Fibroblast of pulmonary artery (primary cell): ENCODE data around the gene MSL1.
A peak's percentile ranks its signal among the peaks of the same experiment; 100 is the strongest.

Source experiments
- DNase-seq: peaks from one replicate; pipeline ENCODE4 v3.0.0-alpha.2; 2010; ENCODE audit warnings: low read depth
- H3K4me3 ChIP-seq: replicated peaks from 2 replicates; pipeline ENCODE4 v1.5.1; 2011; ENCODE audit warnings: low read depth, mild to moderate bottlenecking, control low read depth, low read length, moderate library complexity
- TF ChIP-seq, protein P1 (sequence below): IDR thresholded peaks from 2 replicates; pipeline ENCODE4 v1.5.1; 2011; ENCODE audit warnings: mild to moderate bottlenecking, control low read depth, low read length, inconsistent platforms; ENCODE audit errors: missing control alignments

The MSL1 gene

DNA sequence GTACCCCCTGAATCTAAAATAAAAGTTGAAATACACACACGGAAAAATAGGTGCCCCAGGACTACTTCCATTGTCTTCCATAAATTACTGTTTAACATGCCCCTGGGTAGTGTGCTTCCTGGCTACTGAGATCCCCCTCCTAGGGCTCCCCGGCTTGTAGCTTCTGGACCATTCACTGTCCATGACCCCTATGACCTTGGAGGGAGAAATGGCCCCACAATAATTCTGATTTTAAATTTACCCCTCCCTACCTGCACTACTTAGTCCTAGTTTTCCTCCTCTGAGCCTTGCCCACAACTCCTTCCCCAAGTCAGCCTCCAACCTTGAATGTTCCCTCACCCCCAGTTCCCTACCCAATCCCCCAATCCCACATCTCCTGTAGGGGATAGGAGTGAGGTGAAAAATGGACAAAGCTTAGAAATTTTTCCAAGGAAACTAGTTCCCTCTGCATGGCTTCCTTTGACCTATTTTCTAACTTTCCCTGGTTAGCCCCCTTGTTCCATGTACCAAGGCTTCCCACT, 9.5 kb upstream of the MSL1 start:
- no peak overlapping the region for H3K4me3 ChIP-seq
- TF ChIP-seq, protein P1, sequence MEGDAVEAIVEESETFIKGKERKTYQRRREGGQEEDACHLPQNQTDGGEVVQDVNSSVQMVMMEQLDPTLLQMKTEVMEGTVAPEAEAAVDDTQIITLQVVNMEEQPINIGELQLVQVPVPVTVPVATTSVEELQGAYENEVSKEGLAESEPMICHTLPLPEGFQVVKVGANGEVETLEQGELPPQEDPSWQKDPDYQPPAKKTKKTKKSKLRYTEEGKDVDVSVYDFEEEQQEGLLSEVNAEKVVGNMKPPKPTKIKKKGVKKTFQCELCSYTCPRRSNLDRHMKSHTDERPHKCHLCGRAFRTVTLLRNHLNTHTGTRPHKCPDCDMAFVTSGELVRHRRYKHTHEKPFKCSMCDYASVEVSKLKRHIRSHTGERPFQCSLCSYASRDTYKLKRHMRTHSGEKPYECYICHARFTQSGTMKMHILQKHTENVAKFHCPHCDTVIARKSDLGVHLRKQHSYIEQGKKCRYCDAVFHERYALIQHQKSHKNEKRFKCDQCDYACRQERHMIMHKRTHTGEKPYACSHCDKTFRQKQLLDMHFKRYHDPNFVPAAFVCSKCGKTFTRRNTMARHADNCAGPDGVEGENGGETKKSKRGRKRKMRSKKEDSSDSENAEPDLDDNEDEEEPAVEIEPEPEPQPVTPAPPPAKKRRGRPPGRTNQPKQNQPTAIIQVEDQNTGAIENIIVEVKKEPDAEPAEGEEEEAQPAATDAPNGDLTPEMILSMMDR = no peak
- DNase-seq = no peak

DNA sequence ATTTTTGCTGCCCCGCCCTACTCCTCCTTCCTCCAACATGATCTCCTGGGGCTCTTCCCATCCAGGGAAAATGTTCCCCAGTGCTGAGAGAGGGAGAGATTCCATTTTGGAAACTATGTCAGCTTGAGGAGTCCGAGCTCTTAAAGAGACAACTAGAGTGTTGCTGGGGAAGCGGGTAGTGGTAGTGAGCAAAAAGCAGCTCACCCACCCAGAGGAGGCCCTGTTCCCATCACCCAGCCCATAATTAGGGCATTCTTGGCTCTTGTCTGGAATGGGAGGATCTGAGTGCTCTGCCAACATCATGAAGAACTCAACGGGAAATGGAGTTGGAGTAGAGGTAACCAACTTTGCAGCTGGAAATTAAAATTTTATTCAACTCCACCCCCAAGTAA, 9.1 kb upstream of the MSL1 start:
- TF ChIP-seq, protein P1 = no peak
- H3K4me3 ChIP-seq = no peak overlapping the region
- no peak for DNase-seq

DNA sequence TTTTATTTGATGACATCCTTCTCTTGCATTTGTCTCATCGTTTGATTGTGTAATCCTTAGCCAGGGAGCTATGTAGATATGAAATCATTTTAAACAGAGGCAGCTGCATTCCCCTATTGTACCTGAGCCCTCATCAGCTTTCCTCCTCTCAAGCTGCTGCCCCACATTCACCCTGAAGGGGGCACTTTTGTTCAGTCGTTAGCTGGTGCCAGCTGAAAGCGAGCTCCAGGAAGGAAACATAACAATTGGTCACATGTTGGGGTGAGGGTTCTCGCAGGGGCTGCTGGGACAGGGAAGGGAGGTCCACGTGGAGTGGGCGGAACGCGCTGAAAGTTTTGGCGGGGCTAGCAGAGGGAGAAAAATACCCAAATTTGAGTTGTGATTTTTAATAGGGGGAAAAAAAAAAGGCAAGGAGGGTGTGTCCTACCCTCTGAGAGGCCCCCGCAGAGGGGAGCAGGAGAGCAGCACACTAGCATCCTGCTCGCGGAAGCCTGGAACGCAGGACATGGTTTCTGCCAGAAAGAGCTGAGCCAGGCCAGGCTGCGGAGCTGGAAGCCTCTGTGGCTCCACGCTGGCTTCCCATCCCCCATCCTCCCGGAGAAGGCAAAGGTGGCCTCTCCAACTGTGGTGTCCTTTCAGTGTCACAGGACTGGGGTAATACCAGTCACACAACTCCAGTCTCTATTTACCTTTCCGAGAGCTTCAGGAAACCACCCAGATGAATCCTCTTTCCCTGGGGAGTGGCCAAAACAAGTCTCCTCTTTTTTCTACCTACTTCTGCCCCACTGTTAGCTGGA, 8.5 kb upstream of the MSL1 start:
- peak; percentile 97 for DNase-seq
- H3K4me3 ChIP-seq = peak overlapping the region; percentile 53
- TF ChIP-seq, protein P1 = peak; percentile 76

DNA sequence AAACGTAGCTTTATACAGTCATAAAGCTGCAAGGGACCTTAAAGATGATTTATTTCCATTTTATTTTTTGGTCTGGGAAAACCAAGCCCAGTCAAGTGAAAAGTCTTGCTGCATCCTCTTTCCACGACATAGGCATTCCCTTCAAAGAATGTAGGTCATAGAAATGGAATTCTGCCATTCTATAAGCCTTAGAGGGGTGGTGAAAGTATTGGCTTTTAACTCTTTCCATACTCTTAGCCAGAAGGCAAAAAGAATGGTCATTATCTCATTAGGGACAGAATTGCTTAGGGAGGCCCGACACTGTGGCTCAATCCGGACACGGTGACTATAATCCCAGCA, 7.9 kb upstream of the MSL1 start:
- DNase-seq = peak; percentile 44
- TF ChIP-seq, protein P1 = no peak
- no peak overlapping the region for H3K4me3 ChIP-seq

DNA sequence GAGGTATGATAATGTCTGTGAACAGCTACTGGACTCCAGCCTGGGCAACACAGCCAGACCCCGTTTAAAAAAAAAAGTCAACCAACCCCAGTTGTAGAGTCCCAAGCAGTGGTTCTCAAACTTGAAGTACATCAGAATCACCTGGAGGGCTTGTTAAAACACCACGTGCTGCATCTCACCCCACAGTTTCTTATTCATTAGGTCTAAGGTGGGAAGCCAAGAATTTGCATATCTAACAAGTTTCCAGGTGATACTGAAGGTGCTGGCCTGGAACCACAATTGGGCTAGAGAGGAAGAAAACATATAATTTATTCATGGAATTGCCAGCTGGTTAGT, 6.7 kb upstream of the MSL1 start:
- no peak for DNase-seq
- no peak overlapping the region for H3K4me3 ChIP-seq
- TF ChIP-seq, protein P1 = no peak

DNA sequence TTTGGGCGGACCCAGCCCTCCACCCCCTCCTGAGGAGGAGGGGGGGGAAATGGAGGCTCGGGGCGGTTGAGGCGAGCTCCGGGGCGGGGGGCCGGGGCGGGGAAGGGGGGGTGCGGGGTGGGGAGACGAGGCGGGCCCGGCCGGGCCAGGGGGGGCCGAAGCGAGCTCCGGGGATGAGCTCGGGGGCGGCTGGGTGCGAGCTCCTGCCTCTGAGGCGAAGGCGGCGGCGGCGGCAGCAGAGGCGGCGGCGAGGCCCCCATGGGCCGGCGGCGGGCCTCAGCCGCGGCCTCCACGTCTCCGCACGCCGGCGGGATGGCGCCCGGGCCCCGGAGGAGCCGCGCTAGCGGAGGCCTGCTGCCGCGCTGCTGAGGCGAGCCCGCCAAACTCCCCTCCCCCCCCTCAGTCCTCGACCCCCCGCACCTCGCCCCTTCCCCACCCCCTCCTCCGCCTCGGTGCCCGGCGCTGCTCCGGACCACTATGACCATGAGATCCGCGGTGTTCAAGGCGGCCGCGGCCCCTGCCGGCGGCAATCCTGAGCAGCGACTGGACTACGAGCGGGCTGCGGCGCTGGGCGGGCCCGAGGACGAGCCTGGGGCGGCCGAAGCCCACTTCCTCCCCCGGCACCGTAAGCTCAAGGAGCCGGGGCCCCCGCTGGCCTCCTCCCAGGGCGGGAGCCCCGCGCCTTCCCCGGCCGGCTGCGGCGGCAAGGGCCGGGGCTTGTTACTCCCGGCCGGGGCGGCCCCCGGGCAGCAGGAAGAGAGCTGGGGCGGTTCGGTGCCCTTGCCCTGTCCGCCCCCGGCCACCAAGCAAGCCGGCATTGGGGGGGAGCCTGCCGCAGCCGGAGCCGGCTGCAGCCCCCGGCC, 596 bp downstream of the MSL1 start:
- no peak for DNase-seq
- H3K4me3 ChIP-seq = peak overlapping the region; percentile 98
- TF ChIP-seq, protein P1 = peak; percentile 5
